Keratinocyte (primary cell): Measurements from ENCODE around the gene NKX1-2. TPM values are rescaled to one million over a fixed set of nuclear protein-coding genes. Genes with fewer than 3 reads are reported as not detected.
"Not testable (repeated sequence)": the region's sequence is repeated elsewhere in the genome, so short reads cannot be mapped to it uniquely, and the experiment has no call there.

Experiments
- DNase-seq: peaks from one replicate; pipeline ENCODE4 v3.0.0-alpha.2; 2011; ENCODE audit warnings: low read depth, missing footprints, low spot score
- FAIRE-seq: peaks from 2 replicates; lab custom pipeline; 2011; peaks lifted over from hg19 to GRCh38; lab: Jason Lieb, UNC
- H2AFZ ChIP-seq: 2 replicates; pipeline ENCODE4 v1.6.0; 2012; ENCODE audit warnings: low read length, control low read depth, inconsistent platforms; ENCODE audit not compliant: control insufficient read depth
- H3K27ac ChIP-seq: 2 replicates; pipeline ENCODE4 v1.5.1; 2011; ENCODE audit warnings: low read length; ENCODE audit not compliant: control insufficient read depth, insufficient read depth
- H3K27me3 ChIP-seq: 3 replicates; pipeline ENCODE4 v1.6.0; 2011; ENCODE audit warnings: low read length; ENCODE audit not compliant: control insufficient read depth, insufficient read depth; ENCODE audit errors: extremely low read depth
- H3K36me3 ChIP-seq, 2 experiments: 2 replicates in 1 of 2; 3 replicates in 1 of 2; pipeline ENCODE4 v1.5.1; 2011; ENCODE audit warnings: low read length in 2 of 2, mild to moderate bottlenecking in 1 of 2; ENCODE audit not compliant: control insufficient read depth in 2 of 2, insufficient read depth in 2 of 2; ENCODE audit errors: extremely low read depth in 1 of 2
- H3K4me1 ChIP-seq: 3 replicates; pipeline ENCODE4 v1.5.1; 2011; ENCODE audit warnings: low read length; ENCODE audit not compliant: control insufficient read depth, insufficient read depth; ENCODE audit errors: extremely low read depth
- H3K4me2 ChIP-seq: 3 replicates; pipeline ENCODE4 v1.6.0; 2011; ENCODE audit warnings: low read depth, low read length; ENCODE audit not compliant: control insufficient read depth, insufficient read depth; ENCODE audit errors: extremely low read depth
- H3K4me3 ChIP-seq, 3 experiments: fragments of 200-600 bp in 1 of 3; sonication (generic) in 1 of 3; 2 replicates in 2 of 3; 3 replicates in 1 of 3; pipeline ENCODE4 v1.5.1; 2011 to 2016; ENCODE audit warnings: low read length in 3 of 3, mild to moderate bottlenecking in 3 of 3, control low read depth in 2 of 3, inconsistent platforms in 1 of 3, low read depth in 1 of 3, mixed read lengths in 1 of 3, mixed run types in 1 of 3, moderate library complexity in 1 of 3; ENCODE audit not compliant: control insufficient read depth in 2 of 3, insufficient read depth in 2 of 3; ENCODE audit errors: extremely low read depth in 1 of 3
- H3K79me2 ChIP-seq: 2 replicates; pipeline ENCODE4 v1.6.0; 2012; ENCODE audit warnings: low read length; ENCODE audit not compliant: control insufficient read depth, insufficient read depth
- H3K9ac ChIP-seq: 3 replicates; pipeline ENCODE4 v1.6.0; 2011; ENCODE audit warnings: low read length; ENCODE audit not compliant: control insufficient read depth, insufficient read depth; ENCODE audit errors: extremely low read depth
- H3K9me1 ChIP-seq: 3 replicates; pipeline ENCODE4 v1.6.0; 2011; ENCODE audit warnings: low read length; ENCODE audit not compliant: control insufficient read depth, insufficient read depth; ENCODE audit errors: extremely low read depth
- H3K9me3 ChIP-seq: 2 replicates; pipeline ENCODE4 v1.5.1; 2012; ENCODE audit warnings: low read depth, low read length; ENCODE audit not compliant: control insufficient read depth
- H4K20me1 ChIP-seq: 3 replicates; pipeline ENCODE4 v1.6.0; 2011; ENCODE audit warnings: low read length; ENCODE audit not compliant: control insufficient read depth, insufficient read depth; ENCODE audit errors: extremely low read depth
- CTCF ChIP-seq, 3 experiments: IDR thresholded peaks in 1 of 3; conservative IDR thresholded peaks in 1 of 3; optimal IDR thresholded peaks in 1 of 3; 2 replicates in 2 of 3; 3 replicates in 1 of 3; pipeline versions ENCODE3 to v1.5.1; 2011; ENCODE audit warnings: low read length in 3 of 3, mild to moderate bottlenecking in 3 of 3, moderate library complexity in 2 of 3, control low read depth in 1 of 3, inconsistent platforms in 1 of 3; ENCODE audit not compliant: insufficient read depth in 2 of 3; ENCODE audit errors: extremely low read depth in 1 of 3
- EZH2 ChIP-seq: IDR thresholded peaks from one replicate; pipeline ENCODE4 v1.6.1; 2012; ENCODE audit warnings: inconsistent platforms, mild to moderate bottlenecking, low read length, moderate library complexity
- dilution Hi-C: fragments of 300-500 bp; cut with MboI; formaldehyde crosslinking; loops from one replicate; pipeline ENCODE4 v1.7.0; 2020; ENCODE audit warnings: low sequenced_read_pairs; ENCODE audit not compliant: extremely low pct_ligation_motif_present
- polyA plus RNA-seq, 5 experiments: library from polyadenylated mRNA; depleted of rRNA in 3 of 5; stranded (reverse) in 3 of 5; stranded (forward) in 1 of 5; unstranded in 1 of 5; fragments of >200 nt; gene quantifications; 1 replicate in 1 of 5; 2 replicates in 3 of 5; 3 replicates in 1 of 5; pipeline versions ENCODE4 v1.2.1 to v1.2.3, GENCODE V29; 2011 to 2012; ENCODE audit warnings: missing spikeins in 2 of 5, low read depth in 1 of 5, low replicate concordance in 1 of 5

The NKX1-2 gene
- polyA plus RNA-seq, 1 donor (not counting 4 experiments of a cell fraction or from before 2014, with no cell fraction given) = 1.9 TPM

DNA sequence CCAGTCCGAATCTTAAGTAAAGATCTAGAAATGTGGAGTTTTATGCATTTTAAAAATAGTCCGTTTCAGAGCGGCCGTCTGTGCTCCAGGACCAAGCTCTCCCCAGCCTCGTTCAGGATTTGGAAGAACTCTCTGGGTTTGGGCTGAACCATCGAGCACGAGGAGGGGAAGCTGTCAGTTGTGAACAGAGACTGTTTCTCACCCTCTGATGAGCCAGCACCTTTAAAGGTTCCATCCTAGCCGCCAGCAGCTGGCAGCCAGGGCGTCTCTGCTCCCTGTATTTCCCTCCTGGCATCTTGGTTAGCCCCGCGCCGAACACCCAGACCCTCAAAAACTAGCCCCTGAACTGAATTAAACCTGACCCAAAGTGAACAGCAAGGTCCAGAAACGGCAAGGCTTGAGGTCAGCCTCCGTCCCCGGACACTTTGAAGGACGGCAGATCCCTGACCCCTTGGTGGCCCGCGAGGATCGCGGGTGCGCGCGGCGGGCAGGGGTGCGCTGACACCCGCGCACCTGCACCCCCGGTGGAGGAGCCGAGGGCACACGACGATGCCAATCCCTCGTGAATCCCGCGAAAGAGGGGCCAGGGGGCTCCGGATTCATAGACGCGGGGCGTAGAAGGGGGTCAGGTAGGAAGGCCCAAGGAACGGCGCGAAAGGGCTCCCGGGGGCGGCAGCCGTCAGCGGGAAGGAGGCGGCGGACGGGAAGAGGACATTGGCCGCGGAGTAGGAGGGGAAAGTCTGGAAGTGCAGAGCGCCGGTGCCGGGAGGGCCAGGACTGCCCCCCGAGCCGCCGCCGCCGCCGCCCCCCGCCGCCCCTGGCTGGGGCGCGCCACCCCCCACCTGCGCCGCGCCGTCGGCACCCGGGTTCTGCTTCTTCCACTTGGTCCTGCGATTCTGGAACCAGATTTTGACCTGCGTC lies 2.7 kb downstream of the NKX1-2 start:
- Histone ChIP-seq H3K4me3 (no peak overlapping the region), H3K9me1 (no peaks in the 10 kb centered on the region), H3K36me3 (no peaks in the 10 kb centered on the region), H3K79me2 (no peaks in the 10 kb centered on the region), H3K4me1 (peaks cover 10% of the 10 kb centered on the region), H3K4me2 (peak overlapping the region; percentile 45), H3K9ac (no peak overlapping the region), H3K27me3 (peaks cover 14% of the 10 kb centered on the region), H3K9me3 (no peaks in the 10 kb centered on the region), H2AFZ (no peak overlapping the region), H4K20me1 (no peaks in the 10 kb centered on the region), H3K27ac (no peak overlapping the region)
- dilution Hi-C loops = no loop called here
- no peak for FAIRE-seq
- TF ChIP-seq CTCF (optimal IDR thresholded peaks at IDR 0.05 in 1 of 3, IDR thresholded peaks at IDR 0.05 in 1 of 3, conservative IDR thresholded peaks at IDR 0.05 in 1 of 3; ENCODE audit: extremely low read depth in 1 of 3, insufficient read depth in 2 of 3, low read length in 3 of 3) (no peak), EZH2 (no peak)
- no peak for DNase-seq

GRCh38 chr10:124441694-124442093 lies 8.1 kb downstream of the NKX1-2 start:
- H3K4me2 ChIP-seq, H3K4me3 ChIP-seq, H4K20me1 ChIP-seq, H3K9me1 ChIP-seq, H3K79me2 ChIP-seq, H3K27ac ChIP-seq, H2AFZ ChIP-seq, DNase-seq, FAIRE-seq, H3K27me3 ChIP-seq, H3K9ac ChIP-seq, H3K9me3 ChIP-seq, dilution Hi-C loops, H3K36me3 ChIP-seq: not testable (repeated sequence)
- H3K4me1 ChIP-seq = peaks cover 15% of the 10 kb centered on the region
